Thyroid gland (tissue), 4 donors: ENCODE data around the gene MTFP1. TPM values are rescaled to one million over a fixed set of nuclear protein-coding genes. Genes with fewer than 3 reads are reported as not detected.

Experiments
- DNase-seq, 2 donors: peaks; one replicate each; pipeline ENCODE4 v3.0.0-alpha.2; 2019
- H3K27ac ChIP-seq, 3 donors: fragments of 200-600 bp; sonication (generic); 1 replicate in 2 of 3; 2 replicates in 1 of 3; pipeline ENCODE4 v1.5.1; 2016 to 2019; ENCODE audit warnings: mild to moderate bottlenecking in 1 of 3, moderate library complexity in 1 of 3
- H3K27me3 ChIP-seq: fragments of 200-600 bp; sonication (generic); one replicate; pipeline ENCODE4 v1.5.1; 2019
- H3K36me3 ChIP-seq, 2 donors: fragments of 200-600 bp; sonication (generic); one replicate each; pipeline ENCODE4 v1.5.1; 2016 to 2019
- H3K4me1 ChIP-seq, 2 donors: fragments of 200-600 bp; sonication (generic); one replicate each; pipeline ENCODE4 v1.5.1; 2017 to 2019
- H3K4me3 ChIP-seq, 3 donors: fragments of 200-600 bp; sonication (generic); replicated peaks in 1 of 3; 1 replicate in 2 of 3; 2 replicates in 1 of 3; pipeline ENCODE4 v1.5.1; 2016; ENCODE audit warnings: mild to moderate bottlenecking in 1 of 3
- H3K9me3 ChIP-seq: fragments of 200-600 bp; sonication (generic); one replicate; pipeline ENCODE4 v1.5.1; 2017
- CTCF ChIP-seq, 6 experiments: fragments of 200-600 bp in 3 of 6; fragments of 450-650 bp in 3 of 6; sonication (generic) in 3 of 6; IDR thresholded peaks; one replicate each; pipeline ENCODE4 v1.5.1; 2016 to 2019; ENCODE audit warnings: antibody characterized with exemption in 6 of 6, mild to moderate bottlenecking in 2 of 6, inconsistent platforms in 1 of 6, moderate library complexity in 1 of 6
- POLR2A ChIP-seq, 2 donors: fragments of 450-650 bp; IDR thresholded peaks; one replicate each; pipeline ENCODE4 v1.6.1; 2017; ENCODE audit warnings: antibody characterized with exemption in 2 of 2, mild to moderate bottlenecking in 2 of 2, moderate library complexity in 1 of 2
- WGBS, 2 donors: methylation state at CpG; one replicate each; pipeline ENCODE4 v1.1.5; 2017; 5-methylcytosine and 5-hydroxymethylcytosine counted together
- intact Hi-C: fragments of 100-400 bp; cut with DNase I; formaldehyde crosslinking; loops from one replicate; pipeline ENCODE4 v1.15.1; 2023
- total RNA-seq, 4 donors: library from RNA; depleted of rRNA; stranded (reverse); fragments of >200 nt; gene quantifications; one replicate each; pipeline ENCODE4 v1.2.3, GENCODE V29; 2016

MTFP1 gene
- total RNA-seq, 4 donors from 2014 or later = 5.8 to 25.7 (median 14.4) TPM

GRCh38 chr22:30452861-30453260, 27.3 kb downstream of the MTFP1 start:
- peaks cover 0 to 3% of the 10 kb centered on the region in 2 donors for H3K4me1 ChIP-seq
- intact Hi-C loops = no loop called here
- no peaks in the 10 kb centered on the region for H3K9me3 ChIP-seq
- H3K36me3 ChIP-seq = no peaks in the 10 kb centered on the region
- peak; percentile 55 to 68 for DNase-seq
- no peak overlapping the region for H3K27ac ChIP-seq
- H3K27me3 ChIP-seq = no peaks in the 10 kb centered on the region
- WGBS, 2 donors = 50 to 59% methylated on average over 6 of the region's 6 CpGs
- H3K4me3 ChIP-seq = no peak overlapping the region
- TF ChIP-seq POLR2A (IDR thresholded peaks at IDR 0.05) (no peak), CTCF (IDR thresholded peaks at IDR 0.05) (no peak)

GRCh38 chr22:30453731-30454510, 28.4 kb downstream of the MTFP1 start:
- DNase-seq = peak; percentile 55 to 58
- no peak overlapping the region for H3K4me3 ChIP-seq
- intact Hi-C loops = no loop called here
- peaks cover 0 to 3% of the 10 kb centered on the region in 2 donors for H3K4me1 ChIP-seq
- H3K36me3 ChIP-seq = no peaks in the 10 kb centered on the region
- H3K27ac ChIP-seq = no peak overlapping the region
- TF ChIP-seq POLR2A (IDR thresholded peaks at IDR 0.05) = no peak
- TF ChIP-seq CTCF (IDR thresholded peaks at IDR 0.05) = no peak
- WGBS, 2 donors = 61 to 70% methylated on average over 5 to 6 of the region's 6 CpGs
- H3K9me3 ChIP-seq = no peaks in the 10 kb centered on the region
- H3K27me3 ChIP-seq = no peaks in the 10 kb centered on the region

GRCh38 chr22:30455075-30455840, 29.7 kb downstream of the MTFP1 start:
- intact Hi-C loops = no loop called here
- Histone ChIP-seq H3K27ac (no peak overlapping the region), H3K4me1 (peaks cover 0 to 3% of the 10 kb centered on the region in 2 donors), H3K36me3 (no peaks in the 10 kb centered on the region), H3K27me3 (no peaks in the 10 kb centered on the region), H3K4me3 (no peak overlapping the region), H3K9me3 (no peaks in the 10 kb centered on the region)
- TF ChIP-seq CTCF (IDR thresholded peaks at IDR 0.05) (no peak), POLR2A (IDR thresholded peaks at IDR 0.05) (no peak)
- WGBS, 2 donors = 92 to 94% methylated on average over 7 to 8 of the region's 8 CpGs
- no peak for DNase-seq

GRCh38 chr22:30457981-30458380, 32.4 kb downstream of the MTFP1 start:
- TF ChIP-seq POLR2A (IDR thresholded peaks at IDR 0.05) (no peak), CTCF (IDR thresholded peaks at IDR 0.05) (no peak)
- no peaks in the 10 kb centered on the region for H3K36me3 ChIP-seq
- no peaks in the 10 kb centered on the region for H3K9me3 ChIP-seq
- no peak overlapping the region for H3K27ac ChIP-seq
- H3K4me1 ChIP-seq = no peaks in the 10 kb centered on the region
- no peak for DNase-seq
- 75 to 77% methylated on average over 8 of the region's 8 CpGs for WGBS, 2 donors
- H3K4me3 ChIP-seq = no peak overlapping the region
- intact Hi-C loops = no loop called here
- no peaks in the 10 kb centered on the region for H3K27me3 ChIP-seq
